B cell (primary cell): Measurements from ENCODE around the gene UBN2. TPM values are rescaled to one million over a fixed set of nuclear protein-coding genes. Genes with fewer than 3 reads are reported as not detected.

Experiments
- ATAC-seq: fragments of 200-7000 bp; cut with Tn5 transposase; one replicate; pipeline ENCODE4 v1.10.0; 2021; ENCODE audit warnings: low read depth, mild to moderate bottlenecking, moderate number of reproducible peaks, moderate library complexity
- CTCF ChIA-PET: fragments of 350-600 bp; sonication (Branson Sonifier 250); formaldehyde crosslinking; loops from one replicate; lab custom pipeline; 2021; ENCODE audit warnings: antibody characterized with exemption, inconsistent platforms; lab: Charles Lee
- POLR2A ChIA-PET: fragments of 350-600 bp; sonication (Branson Sonifier 250); formaldehyde crosslinking; loops from one replicate; lab custom pipeline; 2021; ENCODE audit warnings: antibody characterized with exemption; lab: Charles Lee
- DNase-seq: peaks from one replicate; pipeline ENCODE4 v3.0.0; 2013
- H2AFZ ChIP-seq: 2 replicates; pipeline ENCODE4 v1.6.1; 2012; ENCODE audit warnings: mild to moderate bottlenecking, low read depth, low read length; ENCODE audit not compliant: insufficient read depth, poor library complexity, severe bottlenecking
- H3K27ac ChIP-seq, 2 donors: 1 replicate in 1 of 2; 2 replicates in 1 of 2; pipeline ENCODE4 v1.5.1; 2012 to 2013; ENCODE audit warnings: low read length in 2 of 2, mild to moderate bottlenecking in 2 of 2, moderate library complexity in 1 of 2
- H3K27me3 ChIP-seq, 4 experiments: fragments of 200-600 bp in 1 of 4; sonication (generic) in 1 of 4; replicated peaks in 1 of 4; 1 replicate in 2 of 4; 2 replicates in 2 of 4; pipeline versions ENCODE4 v1.6.1 to v1.7.0; 2013 to 2016; ENCODE audit warnings: low read length in 3 of 4, mild to moderate bottlenecking in 2 of 4, mixed read lengths in 1 of 4, moderate library complexity in 1 of 4; ENCODE audit not compliant: insufficient read depth in 4 of 4, control insufficient read depth in 3 of 4; ENCODE audit errors: control extremely low read depth in 1 of 4
- H3K36me3 ChIP-seq, 2 experiments: replicated peaks in 1 of 2; 1 replicate in 1 of 2; 2 replicates in 1 of 2; pipeline versions ENCODE4 v1.6.1 to v1.7.1; 2013; ENCODE audit warnings: low read length in 1 of 2; ENCODE audit not compliant: insufficient read depth in 2 of 2, control insufficient read depth in 1 of 2; ENCODE audit errors: control extremely low read depth in 1 of 2, extremely low read depth in 1 of 2
- H3K4me1 ChIP-seq, 2 donors: fragments of 200-600 bp in 1 of 2; sonication (generic) in 1 of 2; 1 replicate in 1 of 2; 2 replicates in 1 of 2; pipeline versions ENCODE4 v1.5.1 to v1.6.1; 2013 to 2017; ENCODE audit warnings: low read length in 2 of 2; ENCODE audit not compliant: control insufficient read depth in 2 of 2, insufficient read depth in 2 of 2
- H3K4me2 ChIP-seq: replicated peaks from 2 replicates; pipeline ENCODE3; 2012; ENCODE audit warnings: mild to moderate bottlenecking, low read depth, low read length; ENCODE audit not compliant: poor library complexity, severe bottlenecking
- H3K4me3 ChIP-seq, 5 experiments: fragments of 200-600 bp in 1 of 5; sonication (generic) in 1 of 5; 1 replicate in 3 of 5; 2 replicates in 2 of 5; pipeline versions ENCODE4 v1.5.1 to v1.7.0; 2011 to 2016; ENCODE audit warnings: low read length in 4 of 5, mild to moderate bottlenecking in 4 of 5, low read depth in 2 of 5, control low read depth in 1 of 5, moderate library complexity in 1 of 5; ENCODE audit not compliant: insufficient read depth in 1 of 5; ENCODE audit errors: control extremely low read depth in 1 of 5, extremely low read depth in 1 of 5
- H3K79me2 ChIP-seq: fragments of 200-600 bp; sonication (generic); one replicate; pipeline ENCODE4 v1.6.0; 2016; ENCODE audit warnings: low read length; ENCODE audit not compliant: control insufficient read depth, insufficient read depth
- H3K9ac ChIP-seq: fragments of 200-600 bp; sonication (generic); 2 replicates; pipeline ENCODE4 v1.6.1; 2017; ENCODE audit warnings: mild to moderate bottlenecking, low read length, moderate library complexity
- H3K9me3 ChIP-seq, 3 donors: one replicate each; pipeline versions ENCODE4 v1.6.1 to v1.7.1; 2013; ENCODE audit warnings: low read length in 2 of 3; ENCODE audit not compliant: control insufficient read depth in 2 of 3, insufficient read depth in 1 of 3; ENCODE audit errors: control extremely low read depth in 1 of 3
- H4K20me1 ChIP-seq: 2 replicates; pipeline ENCODE4 v1.6.0; 2012; ENCODE audit warnings: mild to moderate bottlenecking, low read length; ENCODE audit not compliant: insufficient read depth, control insufficient read depth, poor library complexity, severe bottlenecking
- H3K27ac Mint-ChIP-seq: one replicate; pipeline ENCODE4 v1.8.0; 2021; ENCODE audit warnings: mixed read lengths
- H3K27me3 Mint-ChIP-seq: one replicate; pipeline ENCODE4 v1.8.0; 2021; ENCODE audit warnings: mixed read lengths
- H3K4me1 Mint-ChIP-seq: one replicate; pipeline ENCODE4 v1.8.0; 2021; ENCODE audit warnings: mixed read lengths
- H3K4me3 Mint-ChIP-seq: one replicate; pipeline ENCODE4 v1.8.0; 2021; ENCODE audit warnings: mixed read lengths
- H3K9me3 Mint-ChIP-seq: one replicate; pipeline ENCODE4 v1.8.0; 2022; ENCODE audit warnings: mixed read lengths; ENCODE audit not compliant: insufficient read depth
- EZH2 ChIP-seq: IDR thresholded peaks from 2 replicates; pipeline ENCODE4 v1.6.1; 2012; ENCODE audit warnings: borderline replicate concordance, low read depth, mild to moderate bottlenecking, moderate library complexity, low read length; ENCODE audit not compliant: insufficient read depth, poor library complexity, severe bottlenecking
- WGBS: methylation state at CpG from one replicate; pipeline ENCODE4 v1.1.5; 2013; ENCODE audit warnings: missing lambda C conversion rate; ENCODE audit not compliant: insufficient coverage; 5-methylcytosine and 5-hydroxymethylcytosine counted together
- intact Hi-C: fragments of 100-400 bp; cut with micrococcal nuclease; formaldehyde crosslinking; loops from one replicate; pipeline ENCODE4 v1.10.0; 2022
- polyA plus RNA-seq: library from polyadenylated mRNA; depleted of rRNA; stranded (reverse); fragments of >200 nt; gene quantifications from 2 replicates; pipeline ENCODE4 v1.2.3, GENCODE V29; 2012
- total RNA-seq, 2 donors: library from RNA; stranded (reverse); fragments of 120-200 nt in 1 of 2; gene quantifications; 1 replicate in 1 of 2; 2 replicates in 1 of 2; pipeline versions ENCODE4 v1.2.3 to v1.2.4, GENCODE V29; 2013 to 2022
- TF ChIP-seq, protein P1 (sequence below): fragments of 200-600 bp; IDR thresholded peaks from one replicate; pipeline ENCODE4 v1.8.0; 2022; ENCODE audit warnings: antibody characterized with exemption, mild to moderate bottlenecking

UBN2 gene
- total and polyA plus RNA-seq, 2 donors (not counting 1 experiment from before 2014, with no cell fraction given): 2.4 to 33.4 TPM

DNA sequence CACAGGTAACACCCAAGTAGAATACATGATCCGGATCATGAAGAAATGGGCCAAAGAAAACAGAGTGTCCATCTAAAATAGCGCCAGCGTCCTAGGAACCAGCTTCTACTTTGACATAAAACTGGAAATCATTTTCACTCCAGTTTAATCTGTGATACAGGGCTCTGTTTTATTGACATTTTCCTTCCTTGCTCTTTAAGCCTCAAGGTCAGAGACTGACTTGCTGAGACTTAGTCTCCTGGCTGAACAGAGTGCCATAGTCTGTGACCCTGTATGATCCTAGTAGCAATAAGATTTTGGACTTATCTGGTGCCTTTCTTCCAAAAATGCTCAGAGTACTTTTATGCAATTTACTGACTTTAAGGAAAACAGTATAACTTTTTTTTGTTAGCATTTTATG is 41.7 kb upstream of the UBN2 start:
- no peaks in the 10 kb centered on the region for H3K4me1 Mint-ChIP-seq
- intact Hi-C loops: no loop called here
- Histone ChIP-seq H3K36me3 (no peaks in the 10 kb centered on the region), H2AFZ (no peak overlapping the region), H3K4me3 (no peak overlapping the region), H3K4me1 (no peaks in the 10 kb centered on the region), H3K4me2 (no peak overlapping the region), H4K20me1 (no peaks in the 10 kb centered on the region), H3K9me3 (no peaks in the 10 kb centered on the region), H3K79me2 (no peaks in the 10 kb centered on the region), H3K27me3 (no peaks in the 10 kb centered on the region), H3K27ac (no peak overlapping the region), H3K9ac (no peak overlapping the region)
- no peak overlapping the region for H3K4me3 Mint-ChIP-seq
- ATAC-seq (no peak), DNase-seq (no peak)
- ChIA-PET CTCF (no interaction called here), POLR2A (no interaction called here)
- H3K27me3 Mint-ChIP-seq: no peaks in the 10 kb centered on the region
- H3K9me3 Mint-ChIP-seq: peaks cover 3% of the 10 kb centered on the region
- H3K27ac Mint-ChIP-seq: no peak overlapping the region
- WGBS: 100% methylated on average over 3 of the region's 3 CpGs
- TF ChIP-seq, protein P1, sequence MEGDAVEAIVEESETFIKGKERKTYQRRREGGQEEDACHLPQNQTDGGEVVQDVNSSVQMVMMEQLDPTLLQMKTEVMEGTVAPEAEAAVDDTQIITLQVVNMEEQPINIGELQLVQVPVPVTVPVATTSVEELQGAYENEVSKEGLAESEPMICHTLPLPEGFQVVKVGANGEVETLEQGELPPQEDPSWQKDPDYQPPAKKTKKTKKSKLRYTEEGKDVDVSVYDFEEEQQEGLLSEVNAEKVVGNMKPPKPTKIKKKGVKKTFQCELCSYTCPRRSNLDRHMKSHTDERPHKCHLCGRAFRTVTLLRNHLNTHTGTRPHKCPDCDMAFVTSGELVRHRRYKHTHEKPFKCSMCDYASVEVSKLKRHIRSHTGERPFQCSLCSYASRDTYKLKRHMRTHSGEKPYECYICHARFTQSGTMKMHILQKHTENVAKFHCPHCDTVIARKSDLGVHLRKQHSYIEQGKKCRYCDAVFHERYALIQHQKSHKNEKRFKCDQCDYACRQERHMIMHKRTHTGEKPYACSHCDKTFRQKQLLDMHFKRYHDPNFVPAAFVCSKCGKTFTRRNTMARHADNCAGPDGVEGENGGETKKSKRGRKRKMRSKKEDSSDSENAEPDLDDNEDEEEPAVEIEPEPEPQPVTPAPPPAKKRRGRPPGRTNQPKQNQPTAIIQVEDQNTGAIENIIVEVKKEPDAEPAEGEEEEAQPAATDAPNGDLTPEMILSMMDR: no peak
- TF ChIP-seq EZH2: no peak

DNA sequence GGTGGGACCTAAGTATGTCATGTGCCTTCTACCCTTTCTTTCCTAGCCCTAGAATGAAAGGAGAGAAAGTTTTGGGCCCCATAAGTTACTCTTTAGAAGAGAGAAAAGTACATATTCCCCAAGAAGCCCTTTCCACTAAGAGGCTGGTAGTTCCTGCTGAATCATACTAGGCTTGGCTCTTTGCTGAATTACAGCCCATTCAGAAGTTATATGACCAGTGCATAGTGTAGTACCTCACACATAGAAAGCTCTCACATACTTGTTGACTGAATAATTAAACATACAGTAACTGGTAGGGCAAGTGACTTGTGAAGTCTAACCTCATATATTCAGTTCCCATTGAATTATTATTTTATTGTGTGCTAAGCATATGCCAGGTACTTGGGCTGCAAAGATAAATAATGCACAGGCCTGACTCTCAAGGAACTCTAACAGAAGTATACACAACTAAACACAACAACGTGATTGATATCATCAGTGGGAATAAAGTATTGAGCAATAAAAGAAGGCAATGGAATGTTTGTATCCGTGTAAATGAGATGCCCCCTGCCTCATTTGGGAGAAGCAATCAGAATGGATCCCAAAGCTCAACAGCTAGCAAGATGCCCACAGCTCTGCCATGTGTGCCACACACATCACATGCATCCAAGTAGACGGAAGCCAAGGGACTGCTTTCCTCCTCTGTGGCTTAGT is 38.9 kb upstream of the UBN2 start:
- TF ChIP-seq, protein P1: no peak
- TF ChIP-seq EZH2: no peak
- no peak overlapping the region for H3K4me2 ChIP-seq
- no peaks in the 10 kb centered on the region for H3K27me3 ChIP-seq
- no peak overlapping the region for H3K9ac ChIP-seq
- H3K4me3 Mint-ChIP-seq: no peak overlapping the region
- H3K4me1 Mint-ChIP-seq: no peaks in the 10 kb centered on the region
- H3K79me2 ChIP-seq: no peaks in the 10 kb centered on the region
- no peak overlapping the region for H3K4me3 ChIP-seq
- H4K20me1 ChIP-seq: no peaks in the 10 kb centered on the region
- no peaks in the 10 kb centered on the region for H3K27me3 Mint-ChIP-seq
- CTCF ChIA-PET: no interaction called here
- no peaks in the 10 kb centered on the region for H3K9me3 ChIP-seq
- H2AFZ ChIP-seq: no peak overlapping the region
- no peak for DNase-seq
- no peaks in the 10 kb centered on the region for H3K4me1 ChIP-seq
- H3K27ac ChIP-seq: no peak overlapping the region
- POLR2A ChIA-PET: no interaction called here
- no peak for ATAC-seq
- intact Hi-C loops: no loop called here
- no peaks in the 10 kb centered on the region for H3K36me3 ChIP-seq
- no peak overlapping the region for H3K27ac Mint-ChIP-seq
- 100% methylated on average over 1 of the region's 3 CpGs for WGBS
- peaks cover 3% of the 10 kb centered on the region for H3K9me3 Mint-ChIP-seq
